IMR-90 (cell line): Measurements from ENCODE around the gene REPIN1.

ENCODE experiments used
- BHLHE40 ChIP-seq: fragments of 150-350 bp; IDR thresholded peaks from 2 replicates; pipeline ENCODE4 v1.6.1; 2016; ENCODE audit warnings: mild to moderate bottlenecking, low read depth, low read length
- CEBPB ChIP-seq: IDR thresholded peaks from 2 replicates; pipeline ENCODE4 v1.6.1; 2012; ENCODE audit warnings: low read depth, low read length, improper control_type of control experiment
- FOS ChIP-seq: fragments of 150-350 bp; IDR thresholded peaks from 2 replicates; pipeline ENCODE4 v1.6.1; 2016; ENCODE audit warnings: low read depth, low read length
- MXI1 ChIP-seq: IDR thresholded peaks from 2 replicates; pipeline ENCODE4 v1.6.1; 2012; ENCODE audit warnings: low read depth, mild to moderate bottlenecking, low read length, moderate library complexity, borderline replicate concordance
- NFE2L2 ChIP-seq: fragments of 150-350 bp; IDR thresholded peaks from 2 replicates; pipeline ENCODE4 v1.6.1; 2016; ENCODE audit warnings: low read depth, mild to moderate bottlenecking, low read length
- POLR2A ChIP-seq: IDR thresholded peaks from 2 replicates; pipeline ENCODE4 v1.6.1; 2012; ENCODE audit warnings: mild to moderate bottlenecking, low read depth, low read length
- RAD21 ChIP-seq: IDR thresholded peaks from 2 replicates; pipeline ENCODE4 v1.6.1; 2012; ENCODE audit warnings: low read length, improper control_type of control experiment
- RCOR1 ChIP-seq: IDR thresholded peaks from 2 replicates; pipeline ENCODE4 v1.6.1; 2012; ENCODE audit warnings: mild to moderate bottlenecking, low read length, improper control_type of control experiment; ENCODE audit not compliant: insufficient replicate concordance
- TF ChIP-seq, protein P1 (sequence below): conservative IDR thresholded peaks from 2 replicates; pipeline ENCODE4 v1.5.1; 2012; ENCODE audit warnings: mild to moderate bottlenecking, low read depth, low read length, improper control_type of control experiment
- TF ChIP-seq, protein P2 (sequence below): fragments of 150-350 bp; IDR thresholded peaks from 2 replicates; pipeline ENCODE4 v1.6.1; 2017; ENCODE audit warnings: mild to moderate bottlenecking, antibody characterized with exemption, low read length, low read depth
- TF ChIP-seq, protein P3 (sequence below): fragments of 150-350 bp; IDR thresholded peaks from 2 replicates; pipeline ENCODE4 v1.6.1; 2016; ENCODE audit warnings: low read depth, mild to moderate bottlenecking, low read length, moderate library complexity, borderline replicate concordance

DNA sequence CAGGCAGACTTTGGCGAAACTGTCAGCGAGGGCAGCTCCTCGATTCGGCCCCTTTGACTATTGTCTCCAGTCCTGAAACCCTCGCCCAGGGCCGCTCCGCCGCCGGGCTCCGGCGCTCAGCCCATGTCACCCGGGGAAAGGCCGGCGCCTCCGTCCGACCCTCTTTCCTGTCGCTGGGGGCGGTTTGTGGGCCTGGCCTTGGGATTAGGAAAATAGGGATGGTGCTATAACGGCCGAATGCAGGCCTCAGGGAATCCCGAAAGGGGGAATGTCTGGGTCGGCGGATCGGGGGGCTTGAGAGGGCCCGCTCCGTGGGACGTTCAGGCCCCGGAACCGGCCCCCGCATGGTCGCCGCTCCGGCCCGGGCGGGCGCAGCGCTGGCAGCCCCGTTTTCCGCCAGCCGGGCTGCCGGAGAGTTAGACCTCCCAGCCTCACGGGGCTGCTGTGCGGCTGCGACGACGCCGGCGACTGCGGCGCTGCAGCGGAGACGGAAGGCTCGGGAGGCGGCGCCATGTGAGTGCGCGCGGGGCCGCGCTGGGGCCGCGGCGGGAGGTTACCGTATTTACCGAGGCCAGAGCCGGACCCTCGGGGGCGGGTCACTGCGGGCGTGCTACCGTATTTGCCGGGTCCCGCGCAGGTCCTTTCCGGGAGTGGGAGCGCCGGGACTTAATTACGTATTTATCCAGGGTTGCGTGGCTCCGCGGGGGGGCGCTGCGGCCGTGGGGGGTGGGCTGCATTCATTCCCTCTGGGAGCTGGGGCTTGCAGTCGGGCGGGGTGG is 36.4 kb downstream of the REPIN1 start:
- TF ChIP-seq NFE2L2 = 0 out of 2 replicates have a peak, but pooled peaks have one; percentile 39
- TF ChIP-seq, protein P1, sequence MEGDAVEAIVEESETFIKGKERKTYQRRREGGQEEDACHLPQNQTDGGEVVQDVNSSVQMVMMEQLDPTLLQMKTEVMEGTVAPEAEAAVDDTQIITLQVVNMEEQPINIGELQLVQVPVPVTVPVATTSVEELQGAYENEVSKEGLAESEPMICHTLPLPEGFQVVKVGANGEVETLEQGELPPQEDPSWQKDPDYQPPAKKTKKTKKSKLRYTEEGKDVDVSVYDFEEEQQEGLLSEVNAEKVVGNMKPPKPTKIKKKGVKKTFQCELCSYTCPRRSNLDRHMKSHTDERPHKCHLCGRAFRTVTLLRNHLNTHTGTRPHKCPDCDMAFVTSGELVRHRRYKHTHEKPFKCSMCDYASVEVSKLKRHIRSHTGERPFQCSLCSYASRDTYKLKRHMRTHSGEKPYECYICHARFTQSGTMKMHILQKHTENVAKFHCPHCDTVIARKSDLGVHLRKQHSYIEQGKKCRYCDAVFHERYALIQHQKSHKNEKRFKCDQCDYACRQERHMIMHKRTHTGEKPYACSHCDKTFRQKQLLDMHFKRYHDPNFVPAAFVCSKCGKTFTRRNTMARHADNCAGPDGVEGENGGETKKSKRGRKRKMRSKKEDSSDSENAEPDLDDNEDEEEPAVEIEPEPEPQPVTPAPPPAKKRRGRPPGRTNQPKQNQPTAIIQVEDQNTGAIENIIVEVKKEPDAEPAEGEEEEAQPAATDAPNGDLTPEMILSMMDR = peak; percentile 33; the same call in 1 of the 2 replicates
- peak; percentile 53; the same call in 1 of the 2 replicates for TF ChIP-seq POLR2A
- TF ChIP-seq, protein P2, sequence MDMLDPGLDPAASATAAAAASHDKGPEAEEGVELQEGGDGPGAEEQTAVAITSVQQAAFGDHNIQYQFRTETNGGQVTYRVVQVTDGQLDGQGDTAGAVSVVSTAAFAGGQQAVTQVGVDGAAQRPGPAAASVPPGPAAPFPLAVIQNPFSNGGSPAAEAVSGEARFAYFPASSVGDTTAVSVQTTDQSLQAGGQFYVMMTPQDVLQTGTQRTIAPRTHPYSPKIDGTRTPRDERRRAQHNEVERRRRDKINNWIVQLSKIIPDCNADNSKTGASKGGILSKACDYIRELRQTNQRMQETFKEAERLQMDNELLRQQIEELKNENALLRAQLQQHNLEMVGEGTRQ = no peak
- no peak for TF ChIP-seq FOS
- TF ChIP-seq BHLHE40 = no peak
- TF ChIP-seq RCOR1 = peak; percentile 50
- TF ChIP-seq RAD21 = no peak
- TF ChIP-seq MXI1 = peak; percentile 77
- no peak for TF ChIP-seq CEBPB
- TF ChIP-seq, protein P3, sequence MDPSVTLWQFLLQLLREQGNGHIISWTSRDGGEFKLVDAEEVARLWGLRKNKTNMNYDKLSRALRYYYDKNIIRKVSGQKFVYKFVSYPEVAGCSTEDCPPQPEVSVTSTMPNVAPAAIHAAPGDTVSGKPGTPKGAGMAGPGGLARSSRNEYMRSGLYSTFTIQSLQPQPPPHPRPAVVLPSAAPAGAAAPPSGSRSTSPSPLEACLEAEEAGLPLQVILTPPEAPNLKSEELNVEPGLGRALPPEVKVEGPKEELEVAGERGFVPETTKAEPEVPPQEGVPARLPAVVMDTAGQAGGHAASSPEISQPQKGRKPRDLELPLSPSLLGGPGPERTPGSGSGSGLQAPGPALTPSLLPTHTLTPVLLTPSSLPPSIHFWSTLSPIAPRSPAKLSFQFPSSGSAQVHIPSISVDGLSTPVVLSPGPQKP = no peak
